OCI-LY7 (cell line): ENCODE results near the gene NAA30. TPM values are rescaled to one million over a fixed set of nuclear protein-coding genes. Genes with fewer than 3 reads are reported as not detected.

Source experiments
- BruUV-seq: library from RNA; stranded (reverse); fragments of 400-500 nt; replicated peaks from 2 replicates; lab custom pipeline; 2021; lab: Mats Ljungman, UMichigan
- CTCF ChIA-PET: fragments of 300-600 bp; sonication (Branson Sonifier 250); formaldehyde crosslinking; loops from one replicate; lab custom pipeline; 2022; ENCODE audit warnings: antibody characterized with exemption; ENCODE audit not compliant: unreplicated experiment; lab: Charles Lee
- POLR2A ChIA-PET: fragments of 300-600 bp; sonication (Branson Sonifier 250); formaldehyde crosslinking; loops from one replicate; lab custom pipeline; 2022; ENCODE audit warnings: antibody characterized with exemption; lab: Charles Lee
- DNase-seq: peaks from one replicate; pipeline ENCODE4 v3.0.0-alpha.2; 2015; ENCODE audit warnings: low spot score
- H2AFZ ChIP-seq: fragments of 200-600 bp; sonication (generic), shearing (Covaris generic); 2 replicates; pipeline ENCODE4 v1.6.1; 2014; ENCODE audit warnings: mild to moderate bottlenecking, antibody characterized with exemption, low read length, moderate library complexity
- H3K27ac ChIP-seq: fragments of 200-600 bp; sonication (generic); 2 replicates; pipeline ENCODE4 v1.5.1; 2014; ENCODE audit warnings: mixed run types, low read depth, mild to moderate bottlenecking, moderate library complexity, low read length, inconsistent platforms; ENCODE audit not compliant: poor library complexity, severe bottlenecking
- H3K36me3 ChIP-seq: fragments of 200-600 bp; sonication (generic); 2 replicates; pipeline ENCODE4 v1.6.1; 2014; ENCODE audit warnings: mild to moderate bottlenecking, antibody characterized with exemption, low read length, moderate library complexity, mixed read lengths; ENCODE audit not compliant: insufficient read depth
- H3K4me1 ChIP-seq: fragments of 200-600 bp; sonication (generic); 2 replicates; pipeline ENCODE4 v1.5.1; 2014; ENCODE audit warnings: mild to moderate bottlenecking, low read length; ENCODE audit not compliant: insufficient read depth, poor library complexity, severe bottlenecking
- H3K4me2 ChIP-seq: fragments of 200-600 bp; sonication (generic); 2 replicates; pipeline ENCODE4 v1.6.1; 2014; ENCODE audit warnings: mild to moderate bottlenecking, low read length
- H3K4me3 ChIP-seq: fragments of 200-600 bp; sonication (generic); 2 replicates; pipeline ENCODE4 v1.5.1; 2014; ENCODE audit warnings: mild to moderate bottlenecking, low read depth, low read length; ENCODE audit not compliant: poor library complexity, severe bottlenecking
- H3K79me2 ChIP-seq: fragments of 200-600 bp; sonication (generic); 2 replicates; pipeline ENCODE4 v1.6.1; 2016; ENCODE audit warnings: low read depth, mild to moderate bottlenecking, low read length, moderate library complexity, mixed read lengths; ENCODE audit not compliant: insufficient read depth
- H3K9me2 ChIP-seq: fragments of 200-600 bp; sonication (generic); 2 replicates; pipeline ENCODE4 v1.6.1; 2016; ENCODE audit warnings: mild to moderate bottlenecking, low read length, mixed read lengths; ENCODE audit not compliant: insufficient read depth
- H3K9me3 ChIP-seq: fragments of 200-600 bp; sonication (generic); 2 replicates; pipeline ENCODE4 v1.6.1; 2014; ENCODE audit warnings: mild to moderate bottlenecking, mixed run types, low read length, mixed read lengths
- H4K20me1 ChIP-seq: fragments of 200-600 bp; sonication (generic); 2 replicates; pipeline ENCODE4 v1.6.1; 2014; ENCODE audit warnings: mild to moderate bottlenecking, antibody characterized with exemption, low read length, moderate library complexity, mixed read lengths; ENCODE audit not compliant: insufficient read depth
- CTCF ChIP-seq: fragments of 200-600 bp; sonication (generic); conservative IDR thresholded peaks from 2 replicates; pipeline ENCODE4 v1.5.1; 2014; ENCODE audit warnings: mild to moderate bottlenecking, antibody characterized with exemption, low read length, moderate library complexity, mixed read lengths
- EZH2phosphoT487 ChIP-seq: fragments of 200-600 bp; sonication (generic); IDR thresholded peaks from 2 replicates; pipeline ENCODE4 v1.6.1; 2018; ENCODE audit warnings: low read depth, borderline replicate concordance, mild to moderate bottlenecking, mixed run types, antibody characterized with exemption, low read length, moderate library complexity, mixed read lengths
- intact Hi-C: fragments of 100-400 bp; cut with micrococcal nuclease; formaldehyde crosslinking; loops from one replicate; pipeline ENCODE4 v1.10.0; 2022; ENCODE audit not compliant: unreplicated experiment
- total RNA-seq, 2 experiments: library from RNA; depleted of rRNA in 1 of 2; stranded (reverse); fragments of >200 nt in 1 of 2; shearing (Covaris generic) in 1 of 2; gene quantifications; 2 replicates each; pipeline ENCODE4 v1.2.3, GENCODE V29; 2014 to 2022

The NAA30 gene
- total RNA-seq, 2 experiments from 2014 or later: 7.4 to 18.1 TPM

- Histone ChIP-seq H3K27ac (no peak overlapping the region), H3K4me3 (no peak overlapping the region), H3K36me3 (no peaks in the 10 kb centered on the region), H3K9me3 (no peaks in the 10 kb centered on the region), H3K9me2 (no peaks in the 10 kb centered on the region), H3K4me1 (no peaks in the 10 kb centered on the region), H2AFZ (no peak overlapping the region), H3K4me2 (no peak overlapping the region), H3K79me2 (no peaks in the 10 kb centered on the region), H4K20me1 (no peaks in the 10 kb centered on the region)
- BruUV-seq: no TSS peak
- no peak for DNase-seq
- ChIA-PET CTCF (no interaction called here), POLR2A (interaction anchor here (1.0 kb wide), 1 partner anchor 11 kb away, joined by 3 read pairs; no protein-coding TSS in a partner anchor)
- TF ChIP-seq CTCF: no peak
- TF ChIP-seq EZH2phosphoT487: no peak
- intact Hi-C loops: no loop called here
Measured at GRCh38 chr14:57355081-57355800, 35.1 kb upstream of the NAA30 start.

- no peak for DNase-seq
- POLR2A ChIA-PET: interaction anchor here (1.2 kb wide), 1 partner anchor 16 kb away, joined by 4 read pairs; no protein-coding TSS in a partner anchor
- no TSS peak for BruUV-seq
Measured at GRCh38 chr14:57362361-57362760, 28.0 kb upstream of the NAA30 start.

More at GRCh38 chr14:57362361-57362760, 28.0 kb upstream of the NAA30 start:
- no peaks in the 10 kb centered on the region for H3K4me1 ChIP-seq
- intact Hi-C loops: no loop called here
- H3K4me2 ChIP-seq: no peak overlapping the region
- H3K36me3 ChIP-seq: no peaks in the 10 kb centered on the region
- H3K9me2 ChIP-seq: no peaks in the 10 kb centered on the region
- TF ChIP-seq CTCF (no peak), EZH2phosphoT487 (no peak)
- no peaks in the 10 kb centered on the region for H3K9me3 ChIP-seq
- CTCF ChIA-PET: no interaction called here
- no peak overlapping the region for H3K4me3 ChIP-seq
- H2AFZ ChIP-seq: no peak overlapping the region
- no peaks in the 10 kb centered on the region for H4K20me1 ChIP-seq
- H3K79me2 ChIP-seq: no peaks in the 10 kb centered on the region
- H3K27ac ChIP-seq: no peak overlapping the region
